ENCODE results near the gene MLLT3. TPM values are rescaled to one million over a fixed set of nuclear protein-coding genes. Genes with fewer than 3 reads are reported as not detected.

The MLLT3 gene
- total and polyA plus RNA-seq, 2 of the 13 experiments (the other 11 are each of a cell fraction or from before 2014, with no cell fraction given) = 12.3 to 12.6 TPM

DNA sequence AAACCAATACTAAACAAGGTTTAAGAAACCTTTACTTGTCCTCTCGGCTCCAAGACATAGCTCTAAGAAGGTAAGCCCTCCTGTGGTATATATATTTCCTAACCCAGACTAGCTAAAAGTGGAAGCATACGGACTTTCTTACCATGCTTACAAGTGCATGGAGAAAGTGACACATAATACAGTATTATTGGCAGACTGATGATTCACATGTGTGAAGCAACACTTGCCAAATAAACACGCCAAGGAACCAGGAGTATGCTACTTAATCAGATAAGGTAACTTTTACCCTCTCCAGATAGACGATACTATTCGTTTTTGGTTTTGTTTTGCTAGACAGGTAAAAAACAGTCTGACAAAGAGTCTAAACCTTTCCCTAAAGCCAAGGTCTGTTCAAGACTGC is 264.1 kb downstream of the MLLT3 start:
- intact Hi-C loops (cut with micrococcal nuclease; ENCODE audit: unreplicated experiment) = loop anchor here (5.0 to 10.0 kb wide), 3 partner anchors 324 to 529 kb away; partner anchors contain the start of gene FOCAD
- no peak overlapping the region for H2AFZ ChIP-seq (ENCODE audit: low read length)
- no peaks in the 10 kb centered on the region; a peak in 1 of 5 replicates for H3K36me3 ChIP-seq (replicated peaks in 1 of 2; ENCODE audit: control insufficient read depth in 1 of 2, insufficient read depth in 2 of 2, low read length in 2 of 2)
- 62% methylated on average over 5 of the region's 5 CpGs for WGBS (ENCODE audit: low lambda C conversion rate)
- H4K20me1 ChIP-seq (ENCODE audit: insufficient read depth, low read length) = no peaks in the 10 kb centered on the region; the same call in 1 of the 2 replicates
- BruUV-seq (replicated peaks) = no TSS peak
- no peak for TF ChIP-seq REL (CRISPR knock-in tag; conservative IDR thresholded peaks at IDR 0.05)
- no peak for TF ChIP-seq ZNF879 (CRISPR knock-in tag; IDR thresholded peaks at IDR 0.05)
- no peak for TF ChIP-seq CBFB (CRISPR knock-in tag; IDR thresholded peaks at IDR 0.05)
- no peak for TF ChIP-seq ZNF792 (CRISPR knock-in tag; IDR thresholded peaks at IDR 0.05)
- H3K4me3 ChIP-seq (replicated peaks in 1 of 3; ENCODE audit: insufficient read depth in 1 of 3, low read depth in 2 of 3, low read length in 3 of 3) = no peak overlapping the region
- H3K79me2 ChIP-seq (ENCODE audit: insufficient read depth, low read length) = no peaks in the 10 kb centered on the region
- ChIA-PET CTCF (ENCODE audit: low intra/inter-chr PET ratio, low total read pairs) (interaction anchor here (2.6 kb wide), 1 partner anchor 583 kb away, joined by 19 read pairs; no protein-coding TSS in a partner anchor), POLR2A (interaction anchor here (2.3 kb wide), 1 partner anchor 264 kb away, joined by 13 read pairs; the partner anchor contains the start of gene MLLT3)
- no peak for DNase-seq (ENCODE audit: low spot score)
- no peak overlapping the region for H3K4me2 ChIP-seq (ENCODE audit: low read depth, low read length)
- no peak overlapping the region for H3K27ac ChIP-seq (ENCODE audit: extremely low read length, insufficient read depth, low read length)
- no peaks in the 10 kb centered on the region for H3K9me3 ChIP-seq (ENCODE audit: low read length)
- peaks cover 18% of the 10 kb centered on the region for H3K4me1 ChIP-seq (ENCODE audit: insufficient read depth, low read length)
- no peak for ATAC-seq
- FAIRE-seq = no peak
- in situ Hi-C loops (cut with HindIII; ENCODE audit: extremely low pct_ligation_motif_present, low pct_unique_long_range_greater_than_20kb) = loop anchor here (5.0 to 25.0 kb wide), 3 partner anchors 264 to 754 kb away; partner anchors contain the start of gene MLLT3
- H3K9ac ChIP-seq (ENCODE audit: insufficient read depth, low read depth, low read length) = no peak overlapping the region
- no peaks in the 10 kb centered on the region for H3K27me3 ChIP-seq (ENCODE audit: control insufficient read depth in 1 of 2, insufficient read depth in 2 of 2, low read length in 2 of 2)

DNA sequence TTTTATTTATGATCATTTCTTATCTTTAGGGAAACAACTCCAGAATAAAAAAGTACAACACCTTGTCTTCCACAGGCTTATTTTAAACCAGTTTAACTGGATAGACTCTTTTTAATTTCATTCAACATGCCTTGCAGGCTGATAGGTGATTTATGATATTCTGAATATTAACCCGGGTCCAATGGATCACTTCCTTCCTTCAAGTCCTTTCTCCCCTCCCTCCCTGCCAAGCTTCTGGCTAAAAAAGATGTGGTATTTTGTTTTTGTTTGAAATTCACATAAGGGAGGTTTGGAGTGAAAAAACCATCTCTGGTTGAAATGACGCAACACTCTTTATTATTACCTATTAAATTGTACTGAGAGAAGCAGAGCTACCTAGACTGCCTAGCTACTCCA is 265.3 kb downstream of the MLLT3 start:
- Histone ChIP-seq H3K4me3 (replicated peaks in 1 of 3; ENCODE audit: insufficient read depth in 1 of 3, low read depth in 2 of 3, low read length in 3 of 3) (no peak overlapping the region; a peak in 1 of 6 replicates), H3K27ac (ENCODE audit: extremely low read length, insufficient read depth, low read length) (no peak overlapping the region), H4K20me1 (ENCODE audit: insufficient read depth, low read length) (no peaks in the 10 kb centered on the region; the same call in 1 of the 2 replicates), H3K27me3 (ENCODE audit: control insufficient read depth in 1 of 2, insufficient read depth in 2 of 2, low read length in 2 of 2) (no peaks in the 10 kb centered on the region), H3K36me3 (replicated peaks in 1 of 2; ENCODE audit: control insufficient read depth in 1 of 2, insufficient read depth in 2 of 2, low read length in 2 of 2) (no peaks in the 10 kb centered on the region; a peak in 1 of 5 replicates), H3K9me3 (ENCODE audit: low read length) (no peaks in the 10 kb centered on the region), H2AFZ (ENCODE audit: low read length) (no peak overlapping the region), H3K79me2 (ENCODE audit: insufficient read depth, low read length) (no peaks in the 10 kb centered on the region), H3K4me2 (ENCODE audit: low read depth, low read length) (peak overlapping the region; percentile 60; the same call in 1 of the 2 replicates), H3K4me1 (ENCODE audit: insufficient read depth, low read length) (peaks cover 18% of the 10 kb centered on the region), H3K9ac (ENCODE audit: insufficient read depth, low read depth, low read length) (no peak overlapping the region)
- ChIA-PET CTCF (ENCODE audit: low intra/inter-chr PET ratio, low total read pairs) (interaction anchor here (1.2 to 2.6 kb wide), 3 partner anchors 50 to 754 kb away, joined by 3 to 19 read pairs (median 13); no protein-coding TSS in a partner anchor), POLR2A (interaction anchor here (2.3 kb wide), 1 partner anchor 265 kb away, joined by 13 read pairs; the partner anchor contains the start of gene MLLT3)
- in situ Hi-C loops (cut with HindIII; ENCODE audit: extremely low pct_ligation_motif_present, low pct_unique_long_range_greater_than_20kb) (loop anchor here (5.0 to 25.0 kb wide), 3 partner anchors 265 to 755 kb away; partner anchors contain the start of gene MLLT3), intact Hi-C loops (cut with micrococcal nuclease; ENCODE audit: unreplicated experiment) (loop anchor here (2.0 to 10.0 kb wide), 4 partner anchors 325 to 754 kb away; partner anchors contain the start of gene FOCAD)
- no TSS peak for BruUV-seq (replicated peaks)
- WGBS (ENCODE audit: low lambda C conversion rate) = 32% methylated on average over 2 of the region's 2 CpGs
- no peak for ATAC-seq
- no peak for FAIRE-seq
- no peak for TF ChIP-seq RCOR2 (CRISPR knock-in tag; IDR thresholded peaks at IDR 0.05)
- TF ChIP-seq, protein P1, sequence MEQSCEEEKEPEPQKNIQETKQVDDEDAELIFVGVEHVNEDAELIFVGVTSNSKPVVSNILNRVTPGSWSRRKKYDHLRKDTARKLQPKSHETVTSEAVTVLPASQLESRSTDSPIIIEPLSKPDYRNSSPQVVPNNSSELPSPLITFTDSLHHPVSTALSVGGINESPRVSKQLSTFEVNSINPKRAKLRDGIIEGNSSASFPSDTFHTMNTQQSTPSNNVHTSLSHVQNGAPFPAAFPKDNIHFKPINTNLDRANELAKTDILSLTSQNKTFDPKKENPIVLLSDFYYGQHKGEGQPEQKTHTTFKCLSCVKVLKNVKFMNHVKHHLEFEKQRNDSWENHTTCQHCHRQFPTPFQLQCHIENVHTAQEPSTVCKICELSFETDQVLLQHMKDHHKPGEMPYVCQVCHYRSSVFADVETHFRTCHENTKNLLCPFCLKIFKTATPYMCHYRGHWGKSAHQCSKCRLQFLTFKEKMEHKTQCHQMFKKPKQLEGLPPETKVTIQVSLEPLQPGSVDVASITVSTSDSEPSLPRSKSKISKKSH (CRISPR knock-in tag; IDR thresholded peaks at IDR 0.05; ENCODE audit: borderline replicate concordance) = no peak
- TF ChIP-seq CEBPB (IDR thresholded peaks at IDR 0.05; ENCODE audit: borderline replicate concordance, low read depth, low read length) = peak; percentile 31; the same call in 1 of the 2 replicates
- TF ChIP-seq, protein P2, sequence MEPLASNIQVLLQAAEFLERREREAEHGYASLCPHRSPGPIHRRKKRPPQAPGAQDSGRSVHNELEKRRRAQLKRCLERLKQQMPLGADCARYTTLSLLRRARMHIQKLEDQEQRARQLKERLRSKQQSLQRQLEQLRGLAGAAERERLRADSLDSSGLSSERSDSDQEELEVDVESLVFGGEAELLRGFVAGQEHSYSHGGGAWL (CRISPR knock-in tag; IDR thresholded peaks at IDR 0.05) = no peak
- DNase-seq (ENCODE audit: low spot score) = no peak

Data from HepG2 (cell line).